GM23248 (cell line): ENCODE measurements around the gene POLR3F. TPM values are rescaled to one million over a fixed set of nuclear protein-coding genes. Genes with fewer than 3 reads are reported as not detected.

Source experiments
- DNase-seq: peaks from one replicate; pipeline ENCODE4 v3.0.0-alpha.2; 2015
- H2AFZ ChIP-seq: fragments of 200-600 bp; sonication (generic); 2 replicates; pipeline ENCODE4 v1.6.1; 2016; ENCODE audit warnings: antibody characterized with exemption
- H3F3A ChIP-seq: fragments of 200-600 bp; sonication (generic); 2 replicates; pipeline ENCODE4 v1.6.1; 2016; ENCODE audit warnings: mild to moderate bottlenecking, antibody characterized with exemption, mixed run types; ENCODE audit not compliant: insufficient read depth
- H3K27ac ChIP-seq: fragments of 200-600 bp; sonication (generic); 2 replicates; pipeline ENCODE4 v1.5.1; 2016; ENCODE audit warnings: mild to moderate bottlenecking
- H3K27me3 ChIP-seq: fragments of 200-600 bp; sonication (generic); replicated peaks from 2 replicates; pipeline ENCODE4 v1.6.1; 2016; ENCODE audit warnings: mild to moderate bottlenecking; ENCODE audit not compliant: insufficient read depth
- H3K36me3 ChIP-seq: fragments of 200-600 bp; sonication (generic); 2 replicates; pipeline ENCODE4 v1.6.1; 2016; ENCODE audit warnings: low read depth, mild to moderate bottlenecking
- H3K4me1 ChIP-seq: fragments of 200-600 bp; sonication (generic); 2 replicates; pipeline ENCODE4 v1.6.1; 2016; ENCODE audit warnings: mild to moderate bottlenecking; ENCODE audit not compliant: insufficient read depth
- H3K4me2 ChIP-seq: fragments of 200-600 bp; sonication (generic); one replicate; pipeline ENCODE4 v1.6.1; 2016; ENCODE audit warnings: mild to moderate bottlenecking; ENCODE audit not compliant: unreplicated experiment
- H3K4me3 ChIP-seq: fragments of 200-600 bp; sonication (generic); 2 replicates; pipeline ENCODE4 v1.5.1; 2016; ENCODE audit warnings: mild to moderate bottlenecking
- H3K79me2 ChIP-seq: fragments of 200-600 bp; sonication (generic); 2 replicates; pipeline ENCODE4 v1.6.1; 2016; ENCODE audit warnings: mild to moderate bottlenecking; ENCODE audit not compliant: insufficient read depth
- H3K9ac ChIP-seq: fragments of 200-600 bp; sonication (generic); 2 replicates; pipeline ENCODE4 v1.6.1; 2016; ENCODE audit warnings: mild to moderate bottlenecking
- H3K9me2 ChIP-seq: fragments of 200-600 bp; sonication (generic); 2 replicates; pipeline ENCODE4 v1.6.1; 2016; ENCODE audit warnings: mixed run types, mild to moderate bottlenecking, moderate library complexity; ENCODE audit not compliant: insufficient read depth
- H3K9me3 ChIP-seq: fragments of 200-600 bp; sonication (generic); one replicate; pipeline ENCODE4 v1.6.1; 2017; ENCODE audit warnings: low read depth
- H4K20me1 ChIP-seq: fragments of 200-600 bp; sonication (generic); 2 replicates; pipeline ENCODE4 v1.6.0; 2016; ENCODE audit not compliant: insufficient read depth
- EZH2 ChIP-seq: fragments of 200-600 bp; sonication (generic); IDR thresholded peaks from 2 replicates; pipeline ENCODE4 v1.6.1; 2018; ENCODE audit warnings: antibody characterized with exemption, mild to moderate bottlenecking; ENCODE audit not compliant: insufficient read depth, poor library complexity, severe bottlenecking
- EZH2phosphoT487 ChIP-seq: fragments of 200-600 bp; sonication (generic); IDR thresholded peaks from 2 replicates; pipeline ENCODE4 v1.6.1; 2018; ENCODE audit warnings: antibody characterized with exemption, moderate library complexity, mild to moderate bottlenecking, low read depth; ENCODE audit not compliant: insufficient read depth
- WGBS, 2 experiments: methylation state at CpG; one replicate each; pipeline ENCODE4 v1.1.6; 2015 to 2017; ENCODE audit warnings: low lambda C conversion rate in 2 of 2, low coverage in 1 of 2; ENCODE audit errors: missing lambda C conversion rate in 2 of 2; 5-methylcytosine and 5-hydroxymethylcytosine counted together
- in situ Hi-C: fragments of 300-500 bp; cut with MboI; formaldehyde crosslinking; loops from 2 replicates; pipeline ENCODE4 v1.15.0; 2020
- polyA plus RNA-seq: library from polyadenylated mRNA; unstranded; fragments of >200 nt; fragmentation: Nextera tagmentation; extraction: Ambion mirVana; gene quantifications from 2 replicates; pipeline ENCODE4 v1.2.1, GENCODE V29; 2016
- total RNA-seq: library from RNA; depleted of rRNA; stranded (reverse); fragments of >200 nt; shearing (Covaris generic); gene quantifications from 2 replicates; pipeline ENCODE4 v1.2.3, GENCODE V29; 2014

POLR3F gene
- total and polyA plus RNA-seq, 2 experiments from 2014 or later, result 11.2 to 12.4 TPM

- Histone ChIP-seq H3K4me2 (no peak overlapping the region), H4K20me1 (no peaks in the 10 kb centered on the region), H3K9ac (no peak overlapping the region), H3K79me2 (no peaks in the 10 kb centered on the region), H2AFZ (no peak overlapping the region), H3K27ac (no peak overlapping the region), H3K27me3 (no peaks in the 10 kb centered on the region), H3F3A (no peaks in the 10 kb centered on the region), H3K4me1 (no peaks in the 10 kb centered on the region), H3K36me3 (peaks cover 47% of the 10 kb centered on the region), H3K9me3 (no peaks in the 10 kb centered on the region), H3K9me2 (no peaks in the 10 kb centered on the region), H3K4me3 (no peak overlapping the region)
- TF ChIP-seq EZH2phosphoT487, result no peak
- no peak for TF ChIP-seq EZH2
- no peak for DNase-seq
- in situ Hi-C loops, result no loop called here
- 59 to 61% methylated on average over 1 of the region's 1 CpG for WGBS, 2 experiments
Measured at GRCh38 chr20:18477821-18478220, 10.6 kb downstream of the POLR3F start.

GRCh38 chr20:18481596-18481995 lies 14.4 kb downstream of the POLR3F start:
- Histone ChIP-seq H3K4me1 (no peaks in the 10 kb centered on the region), H3F3A (no peaks in the 10 kb centered on the region), H3K4me2 (no peak overlapping the region), H3K9me3 (no peaks in the 10 kb centered on the region), H4K20me1 (no peaks in the 10 kb centered on the region), H3K36me3 (peaks cover 32% of the 10 kb centered on the region), H3K9me2 (no peaks in the 10 kb centered on the region), H2AFZ (no peak overlapping the region), H3K4me3 (no peak overlapping the region), H3K27ac (no peak overlapping the region), H3K79me2 (no peaks in the 10 kb centered on the region), H3K9ac (no peak overlapping the region), H3K27me3 (no peaks in the 10 kb centered on the region)
- no peak for TF ChIP-seq EZH2
- TF ChIP-seq EZH2phosphoT487, result no peak
- DNase-seq, result no peak
- WGBS, 2 experiments, result 99 to 100% methylated on average over 4 of the region's 4 CpGs
- in situ Hi-C loops, result no loop called here

GRCh38 chr20:18488301-18488700 lies 21.1 kb downstream of the POLR3F start:
- in situ Hi-C loops, result no loop called here
- H3K36me3 ChIP-seq, result peaks cover 13% of the 10 kb centered on the region
- no peak overlapping the region for H2AFZ ChIP-seq
- H3K27ac ChIP-seq, result no peak overlapping the region
- H3K27me3 ChIP-seq, result no peaks in the 10 kb centered on the region
- TF ChIP-seq EZH2 (no peak), EZH2phosphoT487 (no peak)
- no peaks in the 10 kb centered on the region for H3K79me2 ChIP-seq
- no peaks in the 10 kb centered on the region for H4K20me1 ChIP-seq
- no peak for DNase-seq
- H3F3A ChIP-seq, result no peaks in the 10 kb centered on the region
- H3K9ac ChIP-seq, result no peak overlapping the region
- H3K4me3 ChIP-seq, result no peak overlapping the region
- no peak overlapping the region for H3K4me2 ChIP-seq
- no peaks in the 10 kb centered on the region for H3K9me2 ChIP-seq
- 97 to 100% methylated on average over 3 of the region's 3 CpGs for WGBS, 2 experiments
- no peaks in the 10 kb centered on the region for H3K9me3 ChIP-seq
- H3K4me1 ChIP-seq, result no peaks in the 10 kb centered on the region

- peak; percentile 16 for DNase-seq
- Histone ChIP-seq H3K9ac (peak overlapping the region; percentile 81), H3K27me3 (no peaks in the 10 kb centered on the region), H3K36me3 (no peaks in the 10 kb centered on the region), H3K27ac (no peak overlapping the region), H4K20me1 (no peaks in the 10 kb centered on the region), H3K4me1 (0 out of 2 replicates have a peak, but pooled peaks cover 10% of the 10 kb centered on the region), H3K4me2 (peak overlapping the region; percentile 96), H3K4me3 (peak overlapping the region; percentile 99), H3F3A (no peaks in the 10 kb centered on the region), H3K9me2 (no peaks in the 10 kb centered on the region), H2AFZ (peak overlapping the region; percentile 99), H3K79me2 (peaks cover 13% of the 10 kb centered on the region), H3K9me3 (no peaks in the 10 kb centered on the region)
- in situ Hi-C loops, result no loop called here
- WGBS, 2 experiments, result 17 to 20% methylated on average over 7 of the region's 7 CpGs
- TF ChIP-seq EZH2, result no peak
- TF ChIP-seq EZH2phosphoT487, result no peak
Measured at GRCh38 chr20:18496042-18496441, 28.9 kb downstream of the POLR3F start.
